IMR-90 (cell line): ENCODE measurements around the gene CDV3. TPM values are rescaled to one million over a fixed set of nuclear protein-coding genes. Genes with fewer than 3 reads are reported as not detected.

Experiments used
- ATAC-seq: fragments of 200-7000 bp; cut with Tn5 transposase; 2 replicates; pipeline ENCODE4 v1.9.1; 2020; ENCODE audit warnings: low read depth, mild to moderate bottlenecking, moderate library complexity
- BruUV-seq: library from RNA; stranded (reverse); fragments of 400-500 nt; replicated peaks from 2 replicates; lab custom pipeline; 2021; lab: Mats Ljungman, UMichigan
- CTCF ChIA-PET: fragments of 300-600 bp; formaldehyde crosslinking; extraction: SDS; loops from one replicate; lab custom pipeline; 2021; ENCODE audit warnings: antibody characterized with exemption; lab: Yijun Ruan, JAX
- POLR2A ChIA-PET: fragments of 300-600 bp; sonication (Branson Sonifier 250); formaldehyde crosslinking; loops from one replicate; lab custom pipeline; 2022; ENCODE audit warnings: antibody characterized with exemption; ENCODE audit not compliant: unreplicated experiment; lab: Charles Lee
- DNase-seq: peaks from one replicate; pipeline ENCODE4 v3.0.0; 2013
- H2AFZ ChIP-seq: replicated peaks from 2 replicates; pipeline ENCODE3; 2013; ENCODE audit warnings: low read length, mild to moderate bottlenecking; ENCODE audit not compliant: poor library complexity
- H2AK5ac ChIP-seq: 2 replicates; pipeline ENCODE4 v1.6.1; 2013; ENCODE audit warnings: low read depth, low read length, inconsistent platforms
- H2AK9ac ChIP-seq: replicated peaks from 2 replicates; pipeline ENCODE3; 2013; ENCODE audit warnings: mild to moderate bottlenecking, low read depth, low read length, moderate library complexity; ENCODE audit not compliant: poor library complexity
- H2BK120ac ChIP-seq: 2 replicates; pipeline ENCODE4 v1.6.1; 2013; ENCODE audit warnings: low read depth, low read length, inconsistent platforms
- H2BK15ac ChIP-seq: 3 replicates; pipeline ENCODE4 v1.6.1; 2013; ENCODE audit warnings: low read depth, low read length, inconsistent platforms
- H2BK20ac ChIP-seq: 2 replicates; pipeline ENCODE4 v1.6.1; 2013; ENCODE audit warnings: low read depth, mild to moderate bottlenecking, inconsistent platforms, low read length, moderate library complexity
- H2BK5ac ChIP-seq: 2 replicates; pipeline ENCODE4 v1.6.1; 2013; ENCODE audit warnings: mild to moderate bottlenecking, low read depth, low read length, inconsistent platforms; ENCODE audit not compliant: poor library complexity, severe bottlenecking
- H3K14ac ChIP-seq: replicated peaks from 2 replicates; pipeline ENCODE4 v1.6.1; 2013; ENCODE audit warnings: low read depth, low read length, inconsistent platforms
- H3K18ac ChIP-seq: 2 replicates; pipeline ENCODE4 v1.6.1; 2013; ENCODE audit warnings: low read depth, low read length, control low read depth
- H3K23ac ChIP-seq: 2 replicates; pipeline ENCODE4 v1.6.1; 2013; ENCODE audit warnings: low read depth, low read length, inconsistent platforms
- H3K27ac ChIP-seq: 2 replicates; pipeline ENCODE4 v1.5.1; 2013; ENCODE audit warnings: mild to moderate bottlenecking, control low read depth, low read length; ENCODE audit not compliant: insufficient read depth
- H3K27me3 ChIP-seq: 2 replicates; pipeline ENCODE4 v1.6.1; 2013; ENCODE audit warnings: low read length; ENCODE audit not compliant: control insufficient read depth, insufficient read depth
- H3K36me3 ChIP-seq: 2 replicates; pipeline ENCODE4 v1.6.1; 2013; ENCODE audit warnings: low read length, mixed read lengths; ENCODE audit not compliant: control insufficient read depth, insufficient read depth
- H3K4ac ChIP-seq: 2 replicates; pipeline ENCODE4 v1.6.1; 2013; ENCODE audit warnings: low read depth, low read length, inconsistent platforms
- H3K4me1 ChIP-seq: 2 replicates; pipeline ENCODE4 v1.6.1; 2013; ENCODE audit warnings: low read length, mixed read lengths; ENCODE audit not compliant: control insufficient read depth, insufficient read depth
- H3K4me2 ChIP-seq: 2 replicates; pipeline ENCODE4 v1.6.1; 2013; ENCODE audit warnings: low read depth, mild to moderate bottlenecking, control low read depth, low read length, moderate library complexity
- H3K4me3 ChIP-seq: 2 replicates; pipeline ENCODE4 v1.5.1; 2013; ENCODE audit warnings: low read depth, mild to moderate bottlenecking, control low read depth, low read length, moderate library complexity; ENCODE audit not compliant: insufficient read depth
- H3K56ac ChIP-seq: 2 replicates; pipeline ENCODE4 v1.6.1; 2013; ENCODE audit warnings: low read length, inconsistent platforms; ENCODE audit not compliant: insufficient read depth; ENCODE audit errors: extremely low read depth
- H3K79me1 ChIP-seq, 2 experiments: 2 replicates each; pipeline ENCODE4 v1.6.1; 2013; ENCODE audit warnings: low read length in 2 of 2, inconsistent platforms in 1 of 2, low read depth in 1 of 2
- H3K9ac ChIP-seq: 2 replicates; pipeline ENCODE4 v1.6.1; 2013; ENCODE audit warnings: low read depth, low read length, control low read depth
- H3K9me1 ChIP-seq: 2 replicates; pipeline ENCODE4 v1.6.1; 2013; ENCODE audit warnings: low read length, inconsistent platforms; ENCODE audit not compliant: insufficient read depth
- H3K9me3 ChIP-seq: 2 replicates; pipeline ENCODE4 v1.6.1; 2013; ENCODE audit warnings: low read length; ENCODE audit not compliant: control insufficient read depth, insufficient read depth
- H4K20me1 ChIP-seq: 2 replicates; pipeline ENCODE4 v1.6.1; 2013; ENCODE audit warnings: low read length, inconsistent platforms; ENCODE audit not compliant: insufficient read depth
- H4K5ac ChIP-seq: 2 replicates; pipeline ENCODE4 v1.6.1; 2013; ENCODE audit warnings: mild to moderate bottlenecking, low read depth, low read length, control low read depth
- H4K8ac ChIP-seq, 2 experiments: 2 replicates each; pipeline ENCODE4 v1.6.1; 2013; ENCODE audit warnings: low read depth in 2 of 2, low read length in 2 of 2, control low read depth in 1 of 2, inconsistent platforms in 1 of 2
- H4K91ac ChIP-seq: 2 replicates; pipeline ENCODE4 v1.6.1; 2013; ENCODE audit warnings: low read depth, low read length, inconsistent platforms; ENCODE audit not compliant: insufficient read depth
- MAFK ChIP-seq: IDR thresholded peaks from 2 replicates; pipeline ENCODE4 v1.6.1; 2012; ENCODE audit warnings: low read depth, low read length, improper control_type of control experiment
- RAD21 ChIP-seq: IDR thresholded peaks from 2 replicates; pipeline ENCODE4 v1.6.1; 2012; ENCODE audit warnings: low read length, improper control_type of control experiment
- WGBS, 2 experiments: methylation state at CpG; one replicate each; pipeline versions ENCODE4 v1.1.5 to v1.1.7; 2013; ENCODE audit warnings: missing lambda C conversion rate in 2 of 2; ENCODE audit not compliant: insufficient read length in 1 of 2; ENCODE audit errors: extremely low coverage in 2 of 2; 5-methylcytosine and 5-hydroxymethylcytosine counted together
- dilution Hi-C: fragments of 300-500 bp; cut with HindIII; formaldehyde crosslinking; loops from one replicate; pipeline ENCODE4 v1.14.3; 2018; ENCODE audit warnings: low sequenced_read_pairs; ENCODE audit not compliant: unreplicated experiment
- in situ Hi-C: fragments of 300-500 bp; cut with MboI; formaldehyde crosslinking; loops from 3 replicates; pipeline ENCODE4 v1.14.3; 2019; ENCODE audit warnings: low sequenced_read_pairs, inconsistent platforms, mixed read lengths
- intact Hi-C: fragments of 100-400 bp; cut with micrococcal nuclease; formaldehyde crosslinking; loops from 2 replicates; pipeline ENCODE4 v1.10.0; 2022
- polyA plus RNA-seq, 3 experiments: library from polyadenylated mRNA; depleted of rRNA; stranded (reverse); fragments of >200 nt; gene quantifications; 2 replicates each; pipeline ENCODE4 v1.2.3, GENCODE V29; 2012; ENCODE audit warnings: low replicate concordance in 1 of 3
- total RNA-seq: library from RNA; depleted of rRNA; stranded (reverse); fragments of >200 nt; gene quantifications from 2 replicates; pipeline ENCODE4 v1.2.3, GENCODE V29; 2012

The CDV3 gene
- total and polyA plus RNA-seq, 2 of the 4 experiments (the other 2 are of a cell fraction) = 93.6 to 120 TPM

GRCh38 chr3:133600572-133601081, 27.1 kb downstream of the CDV3 start:
- Histone ChIP-seq H3K14ac (no peak overlapping the region), H4K20me1 (no peaks in the 10 kb centered on the region), H3K27me3 (no peaks in the 10 kb centered on the region), H3K9me3 (no peaks in the 10 kb centered on the region), H3K4me3 (no peak overlapping the region), H3K27ac (no peak overlapping the region), H2AK9ac (no peak overlapping the region), H2BK20ac (no peak overlapping the region), H3K9me1 (no peaks in the 10 kb centered on the region), H2BK120ac (no peak overlapping the region), H2AK5ac (no peak overlapping the region), H4K91ac (no peak overlapping the region), H3K56ac (no peak overlapping the region), H2BK15ac (no peak overlapping the region), H2BK5ac (no peak overlapping the region), H3K4me1 (no peaks in the 10 kb centered on the region), H3K18ac (no peak overlapping the region), H3K79me1 (peaks cover 0 to 5% of the 10 kb centered on the region in 2 experiments; a peak in 2 of 4 replicates), H2AFZ (no peak overlapping the region), H4K8ac (no peak overlapping the region), H3K4me2 (no peak overlapping the region), H3K23ac (no peak overlapping the region), H4K5ac (no peak overlapping the region), H3K36me3 (peaks cover 3% of the 10 kb centered on the region; the same call in 1 of the 2 replicates), H3K9ac (no peak overlapping the region), H3K4ac (no peak overlapping the region)
- BruUV-seq = no TSS peak
- intact Hi-C loops (no loop called here), dilution Hi-C loops (no loop called here), in situ Hi-C loops (loop anchor here (25.0 kb wide), 2 partner anchors 888 to 1113 kb away; partner anchors contain the start of gene NPHP3)
- no peak for ATAC-seq
- no peak for DNase-seq
- no CpG with 5 or more reads among the region's 1 CpG for WGBS, 2 experiments
- ChIA-PET POLR2A (no interaction called here), CTCF (no interaction called here)
- peak; percentile 68 for TF ChIP-seq MAFK
- TF ChIP-seq RAD21 = no peak
